SW480 (cell line): ENCODE results near the gene EPHB1.

ENCODE experiments used
- DNase-seq: peaks from one replicate; pipeline ENCODE4 v3.0.0-alpha.2; 2016; ENCODE audit warnings: low spot score

Gene EPHB1

GRCh38 chr3:134850761-134851160 lies 55.7 kb downstream of the EPHB1 start:
- DNase-seq, result no peak

DNA sequence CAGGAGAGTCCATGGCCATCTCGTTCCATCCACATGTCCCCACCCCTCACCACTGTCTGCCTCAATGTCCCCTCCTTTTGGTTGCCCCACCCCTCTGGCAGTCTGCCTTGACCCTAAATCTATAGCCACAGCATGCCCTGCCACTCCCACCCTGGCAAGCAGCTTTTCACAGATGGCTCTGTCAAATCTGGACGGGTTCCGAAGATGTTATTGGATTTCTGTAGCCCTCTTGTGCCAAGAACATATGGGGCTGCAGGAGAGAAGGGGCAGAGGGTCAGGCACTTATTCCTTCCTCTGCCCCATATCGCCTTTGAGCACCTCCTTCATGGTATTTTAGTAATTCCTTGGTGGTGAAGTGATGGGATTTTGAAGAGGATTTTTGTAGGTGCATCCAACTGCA lies 57.1 kb downstream of the EPHB1 start:
- DNase-seq, result no peak

- DNase-seq, result no peak
Observed at GRCh38 chr3:134852893-134853351, 57.9 kb downstream of the EPHB1 start.

GRCh38 chr3:134854254-134854653 lies 59.2 kb downstream of the EPHB1 start:
- no peak for DNase-seq

DNA sequence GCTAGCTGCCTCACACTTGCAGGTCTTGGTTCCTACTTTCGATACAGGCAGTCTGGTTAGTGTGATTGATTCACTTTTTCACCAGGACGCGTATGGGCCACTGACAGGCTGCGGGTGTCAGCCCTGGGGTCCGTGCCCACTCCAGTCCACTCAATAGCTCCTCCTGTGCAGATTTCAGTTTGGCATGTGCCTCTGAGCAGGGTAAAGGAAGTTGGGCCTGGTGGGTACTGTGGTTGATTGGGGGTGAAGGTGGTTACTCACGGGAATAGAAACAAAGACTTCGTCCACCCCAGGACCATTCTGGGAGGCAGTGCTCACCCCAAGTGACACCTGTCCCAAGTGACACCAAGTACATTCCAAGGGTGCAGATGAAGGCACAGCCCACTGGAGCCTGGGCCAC lies 62.3 kb downstream of the EPHB1 start:
- DNase-seq, result no peak

- DNase-seq, result no peak
Observed at GRCh38 chr3:134857776-134858362, 62.8 kb downstream of the EPHB1 start.

- DNase-seq, result no peak
Observed at GRCh38 chr3:134858441-134859035, 63.5 kb downstream of the EPHB1 start.

DNA sequence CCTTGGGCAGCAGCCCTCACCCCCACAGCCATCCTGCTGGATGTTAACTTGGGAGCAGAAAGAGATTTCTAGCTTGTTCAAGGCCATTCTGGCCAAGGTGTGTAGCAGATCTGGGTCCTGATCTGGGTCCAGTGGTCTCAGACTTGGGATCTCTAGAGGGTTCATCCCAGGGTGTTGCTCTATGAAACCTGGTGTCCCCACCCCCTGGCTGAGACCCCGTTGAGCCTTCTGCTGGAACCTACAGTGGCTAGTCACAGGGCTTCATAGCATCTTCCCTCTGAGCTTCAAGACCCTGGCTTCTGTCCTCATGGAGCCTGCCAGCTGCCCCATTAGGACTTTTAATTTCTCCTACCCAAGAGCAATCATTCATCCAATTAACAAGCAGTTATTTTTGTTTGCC lies 64.3 kb downstream of the EPHB1 start:
- DNase-seq, result no peak

GRCh38 chr3:134860141-134860540 lies 65.1 kb downstream of the EPHB1 start:
- DNase-seq, result no peak

DNA sequence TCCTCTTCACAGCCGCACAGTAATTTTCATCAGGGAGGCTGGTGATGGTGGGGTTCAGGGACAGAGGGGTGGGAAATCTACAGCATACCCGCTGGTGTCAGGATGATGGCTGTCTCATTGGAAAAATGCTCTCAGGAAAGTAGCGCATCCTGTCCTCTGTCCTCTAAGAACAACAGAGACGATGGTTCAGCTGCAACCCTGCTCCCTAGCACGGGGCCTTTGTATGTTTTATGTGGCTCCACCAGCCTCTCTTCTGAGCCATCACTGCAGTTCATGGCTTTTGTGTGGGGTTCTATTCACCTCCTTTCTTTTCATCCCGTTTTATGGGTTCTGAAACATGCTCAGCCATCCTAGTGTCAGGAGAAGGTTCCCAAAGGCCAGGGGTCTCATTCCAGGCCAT lies 68.9 kb downstream of the EPHB1 start:
- DNase-seq, result no peak

- DNase-seq, result no peak
Observed at GRCh38 chr3:134864636-134865035, 69.6 kb downstream of the EPHB1 start.

DNA sequence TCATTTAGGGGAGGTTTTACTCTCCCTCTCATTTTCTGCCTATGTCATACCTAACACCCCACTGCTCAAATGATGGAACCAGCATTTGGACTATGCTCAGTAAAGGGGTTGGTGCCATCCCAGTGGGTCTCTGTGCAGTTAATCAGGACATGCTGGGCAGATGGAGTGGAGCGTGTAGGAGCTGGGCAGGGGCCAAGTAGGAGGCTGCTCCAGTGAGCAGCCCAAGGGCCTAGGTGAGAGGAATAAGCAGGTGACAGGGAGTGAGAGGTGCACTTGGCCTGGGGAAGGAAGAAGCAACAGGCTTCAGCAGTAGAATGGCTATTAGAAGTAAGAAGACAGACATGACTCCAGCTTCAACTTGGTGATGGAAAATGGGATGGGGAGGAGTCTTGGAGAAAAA lies 72.2 kb downstream of the EPHB1 start:
- no peak for DNase-seq

DNA sequence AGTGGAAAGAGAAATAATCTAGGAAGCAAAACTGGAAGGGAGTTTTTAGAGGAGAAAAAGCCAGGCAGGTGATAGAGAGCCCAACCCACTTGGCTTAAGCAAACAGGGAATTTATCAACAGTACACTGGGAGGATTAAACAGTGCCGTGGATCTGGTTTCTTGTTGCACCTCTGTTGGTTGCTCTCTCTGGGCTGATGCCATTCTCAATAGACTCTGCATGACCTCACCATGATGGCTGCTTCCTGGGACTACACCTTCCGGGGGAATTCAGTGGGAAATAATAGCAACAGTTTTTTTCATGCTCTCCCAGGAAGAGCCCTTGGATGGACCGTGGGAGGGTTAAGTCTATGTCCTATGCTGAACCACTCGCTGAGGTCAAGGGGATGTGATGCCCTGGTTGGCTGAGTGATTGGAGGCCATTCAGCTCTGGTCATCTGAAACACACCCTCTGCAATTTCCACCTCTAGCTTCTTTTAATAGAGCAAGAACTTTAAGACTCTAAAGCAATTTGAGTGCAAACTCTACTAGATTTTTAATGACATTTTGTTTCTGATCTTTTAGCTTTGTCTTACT lies 74.2 kb downstream of the EPHB1 start:
- no peak for DNase-seq

- no peak for DNase-seq
Observed at GRCh38 chr3:134871818-134872217, 76.8 kb downstream of the EPHB1 start.

DNA sequence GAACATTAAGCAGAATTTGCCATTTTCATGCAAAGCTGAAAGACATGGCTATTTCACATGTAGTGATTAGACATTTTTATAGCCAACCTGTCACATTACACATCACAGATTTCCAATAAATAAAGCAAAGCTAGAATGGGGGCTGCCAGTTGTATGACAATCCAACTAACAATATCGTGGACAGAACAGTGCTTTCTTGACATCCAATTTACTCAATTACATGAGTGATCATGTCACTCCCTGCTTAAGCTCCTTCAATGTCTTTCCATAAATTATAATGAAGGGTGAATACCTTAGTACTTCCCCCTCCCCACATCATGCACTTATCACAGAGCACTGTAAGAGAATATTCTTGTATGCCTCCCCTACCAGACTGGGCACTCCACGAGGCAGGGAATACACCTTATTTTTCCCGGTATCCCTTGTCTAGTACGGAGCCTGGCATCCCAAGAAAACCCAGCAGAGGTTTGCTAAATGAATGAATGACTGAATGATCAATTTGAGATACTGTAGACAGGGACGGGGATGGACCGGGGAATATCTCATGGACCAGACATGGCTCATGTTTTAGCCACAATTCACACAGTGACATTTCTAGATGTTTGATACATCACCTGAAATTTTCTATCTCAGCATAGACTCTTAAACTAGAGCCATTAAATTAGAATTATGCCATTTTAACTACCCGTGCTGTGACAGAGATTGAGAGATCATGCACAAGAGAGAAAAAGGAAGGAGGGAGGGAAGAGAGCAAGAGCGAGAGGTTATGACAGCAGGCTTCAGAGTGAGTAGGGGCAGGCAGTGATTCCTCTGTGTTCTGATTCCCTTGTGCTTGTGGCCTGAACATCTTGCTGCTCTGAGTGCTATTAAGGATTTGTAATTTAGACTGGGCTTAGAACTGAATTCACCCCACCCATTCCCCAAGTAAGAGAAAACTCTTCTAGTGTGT lies 77.7 kb downstream of the EPHB1 start:
- DNase-seq, result no peak

GRCh38 chr3:134873789-134874188 lies 78.7 kb downstream of the EPHB1 start:
- no peak for DNase-seq

- DNase-seq, result no peak
Observed at GRCh38 chr3:134874737-134875413, 79.8 kb downstream of the EPHB1 start.

DNA sequence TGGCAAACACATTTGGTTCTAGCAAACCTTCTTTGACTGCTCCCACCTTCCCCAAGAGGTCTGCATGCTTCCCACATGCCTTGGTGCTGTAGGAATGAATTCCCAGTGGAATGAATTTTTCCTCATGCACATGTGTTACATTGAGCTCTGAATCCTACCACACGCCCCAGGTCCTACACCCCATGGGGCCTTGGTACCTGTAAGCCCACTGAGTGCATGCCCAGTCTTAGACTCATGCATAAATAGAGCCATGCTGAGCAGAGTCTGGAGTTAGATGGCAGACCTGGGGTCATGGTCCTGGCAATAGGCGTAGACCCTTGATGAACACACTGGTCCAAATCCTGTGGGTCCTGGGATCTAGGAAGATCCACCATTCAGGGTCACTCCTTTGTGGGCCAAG lies 81.8 kb downstream of the EPHB1 start:
- no peak for DNase-seq

- no peak for DNase-seq
Observed at GRCh38 chr3:134877788-134878187, 82.7 kb downstream of the EPHB1 start.

GRCh38 chr3:134879990-134880389 lies 84.9 kb downstream of the EPHB1 start:
- DNase-seq, result no peak

DNA sequence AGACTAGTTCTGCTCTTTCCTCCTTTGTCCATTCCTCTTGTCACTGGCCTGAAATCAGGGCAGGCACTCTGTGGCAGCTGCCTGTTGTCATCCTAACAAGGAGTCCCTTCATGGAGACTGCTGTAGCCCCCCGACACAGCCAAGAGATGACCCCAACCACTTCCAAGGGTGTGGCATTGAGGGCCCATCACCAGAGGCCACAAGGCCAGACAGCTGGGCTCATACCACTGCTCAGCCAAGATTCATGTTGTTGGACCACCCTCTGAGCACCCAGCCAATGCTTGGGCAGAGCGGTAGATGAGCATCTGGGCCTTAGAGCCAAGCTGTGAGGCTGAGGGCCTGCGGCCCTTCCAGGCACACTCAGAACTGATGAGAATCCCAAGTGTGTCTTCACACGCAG lies 85.4 kb downstream of the EPHB1 start:
- no peak for DNase-seq

- DNase-seq, result no peak
Observed at GRCh38 chr3:134881305-134881704, 86.2 kb downstream of the EPHB1 start.
